Amniotic stem cell (primary cell): ENCODE results near the gene AK4.
"Not testable (repeated sequence)": the region's sequence is repeated elsewhere in the genome, so short reads cannot be mapped to it uniquely, and the experiment has no call there.

Experiments used
- DNase-seq: peaks from one replicate; lab custom pipeline; 2025; lab: John Stamatoyannopoulos, UW

AK4 gene

DNA sequence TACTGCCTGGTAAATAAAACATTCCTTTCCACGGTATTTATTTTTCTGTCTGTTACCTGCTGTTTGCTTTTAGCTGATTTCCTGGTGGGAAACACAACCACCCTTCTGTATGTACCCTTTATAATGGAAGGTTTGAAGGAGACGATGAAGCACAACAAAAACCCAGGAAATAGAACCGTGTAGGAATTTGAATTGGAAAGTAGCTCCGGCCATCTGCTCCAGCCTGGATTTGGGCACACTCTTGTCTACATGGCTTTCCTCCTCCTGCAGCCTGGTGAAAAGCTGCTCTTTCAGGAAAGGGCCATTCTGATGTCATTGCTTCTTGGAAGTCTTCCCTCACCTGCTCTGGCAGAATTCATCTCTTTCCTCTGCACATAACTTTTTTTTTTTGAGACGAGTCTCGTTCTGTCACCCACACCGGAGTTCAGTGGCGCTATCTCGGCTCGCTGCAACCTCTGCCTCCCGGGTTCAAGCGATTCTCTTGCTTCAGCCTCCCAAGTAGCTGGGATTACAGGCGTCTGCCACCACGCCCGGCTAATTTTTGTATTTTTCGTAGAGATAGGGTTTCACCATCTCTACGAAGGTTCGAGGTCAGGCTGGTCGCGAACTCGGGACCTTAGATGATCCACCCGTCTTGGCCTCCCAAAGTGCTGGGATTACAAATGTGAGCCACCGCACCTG, 2.7 kb downstream of the AK4 start:
- no peak for DNase-seq

DNA sequence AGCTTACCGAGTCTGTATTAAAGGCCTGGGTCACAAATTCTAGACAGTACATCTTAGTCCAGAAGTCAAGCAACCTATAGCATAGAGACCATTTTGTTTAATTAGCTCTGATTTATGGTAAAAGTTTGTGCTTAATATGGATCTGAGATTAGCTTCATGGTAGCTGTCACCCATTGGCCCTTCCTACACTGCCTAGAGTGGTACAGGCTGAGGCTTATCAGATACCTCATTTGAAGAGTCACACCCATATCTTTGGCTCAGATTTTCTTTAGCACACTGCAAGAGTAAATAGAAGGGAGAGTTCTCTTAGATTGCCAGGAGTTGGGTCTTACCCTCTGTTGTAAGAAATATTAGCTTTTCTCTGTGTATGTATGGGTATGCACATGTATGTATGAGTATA, 3.6 kb downstream of the AK4 start:
- DNase-seq, result no peak

DNA sequence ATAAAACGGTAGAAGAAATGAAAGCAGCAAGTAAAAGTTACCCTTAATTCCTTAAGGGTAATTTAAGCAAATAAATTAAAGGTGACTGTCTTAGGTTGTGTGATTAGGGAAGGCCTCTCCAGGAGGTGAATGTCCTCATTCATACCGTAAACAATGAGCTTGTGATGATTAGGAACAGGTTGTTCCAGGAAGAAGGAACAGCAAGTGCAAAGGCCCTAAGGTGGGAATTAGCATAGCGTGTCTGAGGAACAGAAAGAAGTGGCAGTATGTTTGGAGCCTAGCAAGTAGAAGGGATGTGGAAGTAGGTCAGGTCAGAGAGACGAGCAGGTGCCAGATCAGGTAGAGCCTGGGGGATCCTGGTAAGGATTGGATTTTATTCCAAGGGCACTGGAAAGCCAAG, 5.6 kb downstream of the AK4 start:
- no peak for DNase-seq

- DNase-seq, result no peak
Measured at GRCh38 chr1:65156910-65157545, 9.0 kb downstream of the AK4 start.

DNA sequence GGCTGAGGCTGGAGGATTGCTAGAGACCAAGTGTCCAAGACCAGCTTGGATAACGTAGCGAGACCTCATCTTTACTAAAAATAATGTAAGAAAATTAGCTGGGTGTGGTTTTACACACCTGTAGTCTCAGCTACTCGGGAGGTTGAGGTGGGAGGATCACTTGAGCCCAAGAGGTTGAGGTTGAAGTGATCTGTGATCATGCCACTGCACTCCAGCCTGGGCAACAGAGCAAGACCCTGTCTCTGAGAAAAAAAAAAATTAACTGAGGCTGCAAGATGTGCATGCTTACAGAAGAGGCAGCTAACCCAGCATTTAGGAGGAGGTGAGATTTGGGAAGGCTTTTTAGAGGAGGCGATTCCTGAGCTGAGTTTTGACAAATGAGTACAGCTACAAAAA, 9.5 kb downstream of the AK4 start:
- DNase-seq, result no peak

- DNase-seq, result not testable (repeated sequence)
Measured at GRCh38 chr1:65159291-65159688, 11.3 kb downstream of the AK4 start.

- no peak for DNase-seq
Measured at GRCh38 chr1:65159801-65160523, 12.0 kb downstream of the AK4 start.

- DNase-seq, result no peak
Measured at GRCh38 chr1:65163201-65163805, 15.3 kb downstream of the AK4 start.

GRCh38 chr1:65164101-65164500, 16.1 kb downstream of the AK4 start:
- not testable (repeated sequence) for DNase-seq

GRCh38 chr1:65164633-65165032, 16.6 kb downstream of the AK4 start:
- no peak for DNase-seq

DNA sequence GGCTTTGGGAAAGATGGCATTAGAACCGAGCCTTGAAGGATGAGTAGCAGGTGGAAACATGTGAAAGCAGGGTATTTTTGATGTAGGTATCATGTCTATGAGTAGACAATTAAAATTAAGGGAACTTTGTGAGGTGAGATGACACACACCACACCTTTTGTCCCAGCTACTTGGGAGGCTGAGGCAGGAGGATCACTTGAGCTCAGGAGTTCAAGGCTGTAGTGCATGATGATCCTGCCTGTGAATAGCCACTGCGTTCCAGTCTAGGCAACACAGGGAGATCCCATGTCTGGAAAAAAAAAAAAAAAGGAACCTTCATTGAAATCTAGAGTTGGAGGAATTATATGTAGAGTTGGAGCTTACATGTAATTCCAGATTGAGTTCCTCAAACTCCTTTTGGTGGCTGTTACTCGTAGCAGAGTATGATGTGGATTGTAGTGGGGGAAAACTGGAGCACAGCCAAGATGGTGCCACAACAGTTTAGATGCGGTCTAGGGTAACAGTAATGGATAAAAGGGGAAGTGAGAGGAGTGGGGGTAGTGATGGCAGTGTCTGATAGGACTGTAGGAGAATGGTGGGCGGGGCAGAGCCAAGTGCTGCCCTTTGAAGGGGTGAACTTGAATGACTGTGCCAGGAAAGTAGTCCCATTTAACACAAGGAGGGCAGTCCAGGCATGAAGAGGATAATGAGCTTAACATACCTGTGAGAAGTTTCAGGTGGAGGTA, 17.4 kb downstream of the AK4 start:
- no peak for DNase-seq

DNA sequence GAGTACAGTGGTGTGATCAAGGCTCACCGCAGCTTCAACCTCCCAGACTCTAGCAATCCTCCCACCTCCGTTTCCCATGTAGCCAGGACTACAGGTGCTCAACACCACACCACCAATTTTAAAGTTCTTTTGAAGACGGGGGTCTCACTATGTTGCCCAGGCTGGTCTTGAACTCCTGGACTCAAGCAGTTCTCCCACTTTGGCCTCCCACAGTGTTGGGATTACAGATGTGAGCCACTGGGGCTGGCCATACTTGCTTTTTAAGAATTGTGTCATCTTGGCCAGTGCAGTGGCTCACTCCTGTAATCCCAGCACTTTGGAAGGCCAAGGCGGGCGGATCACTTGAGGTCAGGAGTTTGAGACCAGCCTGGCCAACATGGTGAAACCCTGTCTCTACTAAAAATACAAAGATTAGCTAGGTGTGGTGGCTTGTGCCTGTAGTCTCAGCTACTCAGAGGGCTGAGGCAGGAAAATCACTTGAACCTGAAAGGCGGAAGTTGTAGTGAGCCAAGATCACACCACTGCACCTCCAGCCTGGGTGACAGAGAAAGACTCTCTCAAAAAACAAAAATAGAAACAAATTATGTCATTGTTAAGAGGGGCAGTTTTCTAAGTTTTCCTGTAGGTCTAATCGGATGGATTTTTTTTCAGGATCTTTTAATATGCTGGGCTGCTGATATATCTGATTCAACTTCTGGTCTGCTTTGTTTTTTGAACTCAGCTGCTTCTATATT, 18.7 kb downstream of the AK4 start:
- no peak for DNase-seq

DNA sequence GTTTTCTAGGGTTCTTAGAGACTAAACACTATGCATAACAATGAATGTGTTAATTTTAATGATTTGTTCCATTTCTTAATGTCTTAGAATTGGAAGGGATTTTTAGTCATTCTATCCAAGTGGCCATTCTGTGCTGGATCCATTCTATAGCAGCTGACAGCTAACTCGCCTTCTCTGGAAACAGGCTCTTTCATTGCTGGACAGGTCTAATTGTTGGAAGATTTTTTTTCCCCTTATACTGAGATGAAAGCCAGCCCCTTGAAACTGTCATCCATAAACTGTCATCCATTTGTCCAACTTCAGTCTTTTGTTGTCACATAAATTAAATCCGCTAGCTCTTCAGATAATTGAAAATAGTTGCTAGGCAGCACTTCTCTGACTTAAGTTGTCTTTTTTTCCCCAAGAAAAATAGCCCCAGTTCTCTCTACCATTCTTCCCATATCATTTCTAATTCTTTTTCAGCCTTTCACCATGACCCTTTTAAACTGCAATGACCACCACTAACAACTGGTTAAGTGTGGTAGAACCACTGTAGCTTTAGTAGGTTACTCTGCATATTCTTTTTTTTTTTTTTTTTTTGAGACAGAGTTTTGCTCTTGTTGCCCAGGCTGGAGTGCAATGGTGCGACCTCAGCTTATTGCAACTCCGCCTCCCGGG, 19.7 kb downstream of the AK4 start:
- DNase-seq, result no peak

- no peak for DNase-seq
Measured at GRCh38 chr1:65168867-65169266, 20.9 kb downstream of the AK4 start.

DNA sequence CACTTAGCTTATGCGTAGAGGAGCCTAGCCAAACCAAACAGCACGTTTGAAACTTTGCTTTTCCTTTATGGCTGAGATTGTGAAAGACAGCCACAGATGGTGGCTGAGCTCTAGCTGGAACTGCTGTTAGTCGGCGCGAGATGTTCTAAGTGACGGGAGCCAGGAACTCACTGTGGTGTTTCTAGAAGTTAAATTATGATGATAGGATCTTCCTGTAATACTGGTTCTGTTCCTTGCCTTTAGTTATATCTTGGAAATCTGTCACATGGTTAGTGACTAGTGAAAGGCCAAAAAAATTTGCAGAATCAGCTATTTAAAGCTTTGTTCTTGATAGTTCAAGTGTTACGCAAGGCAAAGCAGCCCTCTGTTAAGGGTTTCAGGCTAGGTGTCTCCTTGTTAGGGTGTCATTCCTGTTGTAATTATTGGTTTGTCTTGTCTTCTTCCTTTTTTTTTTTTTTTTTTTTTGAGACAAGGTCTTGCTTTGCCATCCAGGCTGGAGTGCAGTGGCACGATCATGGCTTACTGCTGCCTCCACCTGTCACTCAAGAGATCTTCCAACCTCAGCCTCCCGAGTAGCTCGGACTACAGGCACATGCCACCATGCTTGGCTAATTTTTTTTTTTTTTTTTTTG, 22.6 kb downstream of the AK4 start:
- no peak for DNase-seq

- no peak for DNase-seq
Measured at GRCh38 chr1:65172936-65173690, 25.1 kb downstream of the AK4 start.

DNA sequence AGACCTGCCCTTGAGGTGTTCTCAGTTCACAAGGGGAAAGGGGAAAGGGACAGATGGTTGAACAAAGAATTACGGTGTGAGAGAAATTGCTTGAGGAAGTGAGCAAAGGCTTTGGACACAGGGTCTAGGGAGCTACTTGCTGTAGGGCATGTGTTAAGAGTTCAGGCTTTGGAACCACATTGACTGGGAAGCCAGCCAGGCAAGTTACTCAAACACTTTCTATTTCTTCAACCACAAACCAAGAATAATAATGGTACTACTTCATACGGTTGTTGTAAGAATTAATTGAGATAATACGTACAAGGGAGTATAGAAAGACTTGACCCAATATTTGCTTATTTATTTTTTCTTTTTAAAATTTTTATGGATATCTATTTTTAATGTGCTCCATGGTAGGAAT, 26.6 kb downstream of the AK4 start:
- DNase-seq, result peak; percentile 61

DNA sequence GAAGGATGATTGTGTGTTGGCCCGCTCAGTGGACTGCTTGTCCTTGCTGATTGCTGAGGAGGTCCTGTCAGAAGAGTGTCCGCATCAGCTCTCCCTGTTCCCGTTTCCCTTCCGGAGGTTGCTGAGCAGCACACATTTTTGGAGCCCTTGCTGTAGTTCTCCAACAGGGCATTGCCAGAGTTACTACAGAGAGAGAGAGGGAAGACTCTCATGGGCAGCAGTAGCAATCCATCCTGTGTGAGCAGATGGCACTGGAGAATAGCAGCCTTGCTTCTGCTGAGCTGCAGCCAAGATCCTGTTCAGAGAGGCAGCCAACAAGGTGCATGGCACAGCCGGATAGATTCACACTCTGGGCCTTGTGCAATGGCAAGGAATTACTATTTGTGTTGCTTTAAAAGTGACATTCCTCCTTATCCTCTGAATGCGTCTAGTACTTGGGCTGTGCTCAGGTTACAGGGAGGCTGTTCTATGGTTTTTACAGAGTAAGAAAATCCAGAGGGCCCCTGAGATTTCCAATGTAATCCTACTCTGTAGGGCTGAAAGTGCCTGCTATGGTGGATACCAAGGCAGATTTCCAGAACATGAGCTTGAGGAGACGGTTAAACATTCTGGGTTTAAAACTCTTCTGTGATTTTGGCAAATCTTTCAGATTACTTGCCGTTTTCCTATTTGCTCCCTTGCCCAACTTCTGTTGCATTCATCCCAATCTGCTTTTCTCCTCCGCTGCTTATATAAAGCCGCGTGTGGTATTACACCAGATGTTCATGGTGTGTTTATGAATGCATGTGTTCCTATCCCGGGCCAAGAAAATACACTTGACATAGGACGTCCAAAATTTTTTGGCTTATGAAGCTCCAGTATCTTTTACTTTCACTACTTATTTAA, 27.4 kb downstream of the AK4 start:
- DNase-seq, result no peak

GRCh38 chr1:65176056-65176450, 28.1 kb downstream of the AK4 start:
- DNase-seq, result no peak
